Activated naive CD8-positive, alpha-beta T cell (primary cell): ENCODE results near the gene VENTX.

Experiments
- H3K27ac Mint-ChIP-seq: one replicate; pipeline ENCODE4 v1.8.0; 2021; ENCODE audit warnings: mixed read lengths
- H3K27me3 Mint-ChIP-seq: one replicate; pipeline ENCODE4 v1.8.0; 2021; ENCODE audit warnings: mixed read lengths
- H3K36me3 Mint-ChIP-seq: one replicate; pipeline ENCODE4 v1.8.0; 2021; ENCODE audit warnings: mixed read lengths
- H3K4me1 Mint-ChIP-seq: one replicate; pipeline ENCODE4 v1.8.0; 2021; ENCODE audit warnings: low read depth, mixed read lengths
- H3K4me3 Mint-ChIP-seq: one replicate; pipeline ENCODE4 v1.8.0; 2021; ENCODE audit warnings: mild to moderate bottlenecking, mixed read lengths
- H3K9me3 Mint-ChIP-seq: one replicate; pipeline ENCODE4 v1.8.0; 2021; ENCODE audit warnings: low read depth, mixed read lengths

VENTX gene

DNA sequence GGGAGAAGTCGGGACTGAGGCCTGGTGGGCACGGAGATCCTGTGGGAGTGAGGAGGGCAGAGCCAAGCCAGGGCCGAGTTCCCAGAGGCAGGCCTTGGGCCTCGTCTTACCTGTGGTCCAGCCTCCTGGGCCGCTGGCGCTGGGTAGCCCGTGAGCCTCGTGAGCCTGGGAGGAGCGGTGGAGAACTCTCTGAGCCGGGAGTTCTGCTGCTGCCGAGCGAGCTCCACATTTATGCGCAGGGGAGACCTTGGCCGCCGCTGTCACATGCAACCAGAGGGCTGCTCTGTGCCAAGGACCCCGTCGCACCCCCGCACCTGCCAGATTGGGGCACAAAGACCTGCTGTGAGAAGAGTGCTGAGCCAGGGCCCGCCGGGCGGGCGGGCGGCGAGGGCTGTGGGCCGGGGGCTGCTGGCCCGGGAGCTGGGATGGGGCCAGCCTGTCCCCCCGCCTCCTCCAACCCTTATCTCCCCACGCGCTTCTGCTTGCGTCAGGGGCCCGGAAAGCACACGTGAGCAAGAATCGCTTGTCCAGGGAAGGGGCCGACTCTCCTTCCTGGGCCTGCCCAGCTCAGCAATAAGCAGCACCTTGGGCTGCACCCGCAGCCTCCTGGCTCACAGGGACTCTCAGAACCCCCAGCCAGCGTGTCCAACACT lies 10.2 kb downstream of the VENTX start:
- no peak overlapping the region for H3K4me3 Mint-ChIP-seq
- H3K27ac Mint-ChIP-seq: no peak overlapping the region
- H3K4me1 Mint-ChIP-seq: no peaks in the 10 kb centered on the region
- H3K9me3 Mint-ChIP-seq: no peaks in the 10 kb centered on the region
- H3K36me3 Mint-ChIP-seq: no peaks in the 10 kb centered on the region
- peaks cover 3% of the 10 kb centered on the region for H3K27me3 Mint-ChIP-seq

DNA sequence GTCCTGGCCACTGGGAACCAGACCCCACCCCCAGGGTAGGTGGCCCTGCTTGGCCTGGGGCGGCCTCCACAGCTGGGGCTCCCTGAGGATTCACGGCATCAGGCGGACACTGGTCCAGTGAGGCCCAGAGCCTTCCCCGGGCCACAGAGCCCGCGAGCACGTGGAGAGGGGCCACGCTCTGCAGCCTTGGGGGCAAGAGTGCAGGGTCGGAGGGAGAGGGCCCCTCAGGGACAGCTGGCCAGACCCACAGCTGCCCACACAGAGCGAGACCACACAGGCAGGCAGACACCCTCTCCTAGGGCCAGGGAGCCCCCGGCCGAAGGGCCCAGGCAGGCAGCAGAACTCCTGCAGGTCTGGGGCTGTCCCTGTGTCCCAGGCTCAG lies 10.7 kb downstream of the VENTX start:
- Mint-ChIP-seq H3K27ac (no peak overlapping the region), H3K4me1 (no peaks in the 10 kb centered on the region), H3K27me3 (no peaks in the 10 kb centered on the region), H3K9me3 (no peaks in the 10 kb centered on the region), H3K36me3 (no peaks in the 10 kb centered on the region), H3K4me3 (no peak overlapping the region)

DNA sequence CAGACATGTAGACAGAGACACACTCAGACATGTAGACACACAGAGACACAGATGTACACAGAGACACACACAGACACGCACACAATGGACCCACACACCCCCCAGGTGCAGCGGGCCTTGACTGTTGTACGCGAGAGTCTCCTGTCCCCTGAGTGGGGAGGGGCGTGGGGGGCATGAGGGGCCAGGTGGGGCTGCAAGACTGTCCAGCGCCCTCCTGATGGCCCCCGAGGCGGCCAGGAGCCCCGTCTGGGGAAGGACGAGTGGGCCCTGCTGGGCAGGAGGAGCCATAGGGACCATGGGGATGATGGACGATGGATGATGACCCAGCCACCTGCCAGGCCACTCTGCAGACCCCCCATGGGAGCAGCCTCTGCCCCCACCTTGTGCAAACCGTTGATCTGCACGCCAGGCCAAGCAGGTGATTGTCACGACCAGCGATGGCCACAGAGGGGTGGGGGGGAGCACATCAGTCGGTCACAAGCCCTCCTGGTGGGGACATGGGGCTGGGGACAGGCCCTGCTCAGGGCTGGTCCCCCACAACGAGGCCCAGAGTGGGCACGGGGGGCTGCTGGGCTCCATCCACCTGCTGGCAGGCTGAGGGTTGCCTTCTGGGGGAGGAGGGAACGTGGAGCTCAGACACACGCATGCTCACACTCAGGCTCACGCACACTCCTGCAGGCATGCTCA lies 11.6 kb downstream of the VENTX start:
- Mint-ChIP-seq H3K9me3 (no peaks in the 10 kb centered on the region), H3K27me3 (no peaks in the 10 kb centered on the region), H3K36me3 (no peaks in the 10 kb centered on the region)

DNA sequence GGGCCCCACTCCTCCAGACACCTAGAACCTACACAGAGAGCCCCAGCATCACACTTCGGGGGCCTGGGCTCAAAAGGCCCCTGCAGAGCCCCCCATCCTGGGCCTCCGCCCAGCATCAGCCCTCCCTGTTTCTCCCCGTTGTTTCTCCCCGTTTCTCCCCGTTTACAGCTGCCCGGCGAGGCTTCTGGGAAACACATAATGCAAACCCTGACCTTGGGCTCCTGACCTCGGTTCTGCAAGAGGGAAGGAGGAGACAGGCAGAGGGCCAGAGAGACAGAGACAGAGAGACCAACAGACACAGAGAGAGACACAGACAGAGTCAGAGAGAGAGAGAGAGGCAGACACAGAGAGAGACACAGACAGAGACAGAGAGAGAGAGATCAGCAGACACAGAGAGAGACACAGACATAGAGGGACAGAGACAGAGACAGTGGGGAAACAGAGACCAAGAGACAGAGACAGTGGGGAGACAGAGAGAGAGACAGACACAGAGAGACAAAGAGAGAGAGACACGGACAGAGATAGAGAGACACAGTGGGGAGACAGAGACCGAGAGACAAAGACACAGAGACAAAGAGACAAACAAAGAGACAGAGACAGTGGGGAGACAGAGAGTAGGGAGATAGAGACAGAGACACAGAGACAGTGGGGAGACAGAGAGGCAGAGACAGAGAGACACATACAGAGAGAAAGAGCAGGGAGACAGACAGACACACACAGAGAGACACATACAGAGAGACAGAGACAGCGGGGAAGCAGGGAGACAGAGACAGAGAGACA lies 12.5 kb downstream of the VENTX start:
- H3K27ac Mint-ChIP-seq: no peak overlapping the region
- no peak overlapping the region for H3K4me3 Mint-ChIP-seq
- H3K4me1 Mint-ChIP-seq: no peaks in the 10 kb centered on the region
- no peaks in the 10 kb centered on the region for H3K27me3 Mint-ChIP-seq
- no peaks in the 10 kb centered on the region for H3K36me3 Mint-ChIP-seq
- no peaks in the 10 kb centered on the region for H3K9me3 Mint-ChIP-seq

More for the DNA sequence above, 11.6 kb downstream of the VENTX start:
- no peak overlapping the region for H3K4me3 Mint-ChIP-seq
- no peaks in the 10 kb centered on the region for H3K4me1 Mint-ChIP-seq
- no peak overlapping the region for H3K27ac Mint-ChIP-seq

DNA sequence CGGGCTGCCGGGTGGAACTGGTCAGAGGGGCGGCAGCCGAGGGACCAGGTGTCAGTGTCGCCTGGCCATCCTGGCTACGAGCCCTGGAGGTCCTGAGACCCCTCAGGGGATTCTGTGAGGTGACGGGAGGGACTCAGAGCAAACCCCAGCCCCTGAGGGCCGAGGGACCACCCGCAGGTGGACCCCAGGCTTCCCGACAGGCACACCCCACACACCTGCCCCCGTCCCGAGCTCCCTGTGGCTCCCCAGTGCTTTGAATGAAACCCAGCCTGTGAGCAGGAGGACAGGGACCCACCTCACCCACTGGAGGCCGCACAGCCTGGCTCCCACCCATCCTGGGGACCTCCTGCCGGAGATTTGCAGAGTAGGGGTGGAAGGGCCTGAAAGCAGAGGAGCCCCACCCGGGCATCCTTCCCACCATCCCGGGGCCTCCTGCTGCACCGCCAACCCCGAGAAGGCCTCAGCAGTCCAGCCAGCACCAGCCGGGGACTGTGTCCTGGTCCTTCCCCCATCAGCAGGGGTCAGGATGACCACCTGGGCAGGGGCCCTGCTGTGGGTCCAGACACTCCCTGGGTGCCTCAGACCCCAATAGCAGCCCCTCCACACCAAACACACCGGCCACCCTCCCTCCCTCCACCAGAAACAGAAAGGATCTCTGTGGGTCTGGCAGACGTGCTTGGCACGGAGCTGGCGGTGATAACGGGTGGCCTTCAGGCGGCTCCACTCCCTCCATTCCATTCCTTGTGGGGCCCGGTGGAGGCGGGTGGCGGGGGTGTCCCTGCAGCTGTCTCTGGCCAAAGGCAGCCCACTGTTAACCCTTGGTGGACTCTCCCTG lies 13.9 kb downstream of the VENTX start:
- Mint-ChIP-seq H3K36me3 (no peaks in the 10 kb centered on the region), H3K9me3 (no peaks in the 10 kb centered on the region), H3K27me3 (no peaks in the 10 kb centered on the region), H3K4me3 (no peak overlapping the region), H3K27ac (no peak overlapping the region), H3K4me1 (no peaks in the 10 kb centered on the region)

DNA sequence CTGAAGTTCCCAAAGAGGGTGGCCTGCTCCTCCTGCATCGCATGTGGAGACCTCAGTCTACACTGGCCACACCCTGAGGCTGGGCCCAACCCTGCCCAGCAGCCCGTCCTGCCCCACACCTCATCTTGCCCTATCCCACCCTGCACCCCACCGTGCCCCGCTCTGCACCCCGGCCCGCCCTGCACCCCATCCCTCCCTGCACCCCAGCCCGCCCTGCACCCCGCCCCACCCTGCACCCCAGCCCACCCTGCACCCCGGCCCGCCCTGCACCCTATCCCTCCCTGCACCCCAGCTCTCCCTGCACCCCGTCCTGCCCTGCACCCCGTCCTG lies 14.5 kb downstream of the VENTX start:
- Mint-ChIP-seq H3K4me3 (no peak overlapping the region), H3K27ac (no peak overlapping the region), H3K4me1 (peaks cover 4% of the 10 kb centered on the region), H3K9me3 (no peaks in the 10 kb centered on the region), H3K27me3 (no peaks in the 10 kb centered on the region), H3K36me3 (no peaks in the 10 kb centered on the region)

DNA sequence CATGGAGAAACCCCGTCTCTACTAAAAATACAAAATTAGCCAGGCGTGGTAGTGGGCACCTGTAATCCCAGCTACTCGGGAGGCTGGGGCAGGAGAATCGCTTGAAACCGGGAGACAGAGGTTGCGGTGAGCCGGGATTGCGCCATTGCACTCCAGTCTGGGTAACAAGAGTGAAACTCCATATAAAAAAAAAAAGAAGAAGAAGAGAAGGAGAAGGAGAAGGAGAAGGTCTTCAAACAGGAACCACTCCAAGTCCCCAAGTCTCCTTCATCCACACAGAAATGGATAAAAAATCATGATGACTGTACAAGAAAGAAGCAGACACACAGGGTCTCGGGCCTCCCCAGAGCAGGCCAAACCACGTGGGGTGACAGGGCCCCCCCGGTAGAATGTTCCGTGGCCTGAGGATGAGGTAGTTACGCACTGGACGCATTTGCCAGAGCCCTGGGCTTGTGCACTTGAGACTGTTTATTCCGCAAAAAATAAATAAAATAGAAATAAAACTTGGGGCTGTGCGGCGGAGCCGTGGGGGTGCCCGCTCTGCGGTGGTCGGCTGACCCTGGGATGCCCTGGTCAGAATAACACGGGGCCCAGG lies 15.8 kb downstream of the VENTX start:
- peaks cover 11% of the 10 kb centered on the region for H3K4me1 Mint-ChIP-seq
- H3K36me3 Mint-ChIP-seq: no peaks in the 10 kb centered on the region
- H3K4me3 Mint-ChIP-seq: no peak overlapping the region
- H3K27me3 Mint-ChIP-seq: no peaks in the 10 kb centered on the region
- no peaks in the 10 kb centered on the region for H3K9me3 Mint-ChIP-seq
- no peak overlapping the region for H3K27ac Mint-ChIP-seq

DNA sequence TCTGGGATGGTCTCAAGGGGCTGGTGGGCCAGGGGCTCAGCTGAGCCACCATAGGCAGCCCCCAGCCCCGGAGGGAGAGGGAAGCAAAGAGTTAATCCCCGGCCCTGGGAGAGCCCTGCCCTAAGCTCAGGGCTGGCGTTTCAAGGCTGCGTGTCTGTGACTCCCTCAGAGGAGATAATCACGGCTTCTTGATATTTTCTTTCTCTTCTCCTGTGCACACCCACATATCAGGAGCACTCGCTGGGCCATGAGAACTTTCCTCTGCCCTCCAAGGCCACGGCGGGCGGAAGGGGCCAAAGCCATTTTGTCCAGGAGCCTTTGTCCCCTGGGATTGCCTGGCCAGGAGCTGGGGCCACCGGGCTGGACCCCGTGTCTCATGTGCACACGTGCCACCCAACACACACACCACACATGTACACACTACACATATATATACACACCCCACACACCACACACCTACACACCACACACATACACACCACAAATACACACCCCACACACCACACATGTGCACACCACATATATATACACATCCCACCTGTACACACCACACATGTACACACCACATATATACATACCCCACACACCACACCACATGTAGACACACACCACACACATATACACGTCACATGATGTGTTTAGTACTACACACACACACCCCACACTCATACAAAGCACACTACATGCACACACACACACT lies 16.9 kb downstream of the VENTX start:
- Mint-ChIP-seq H3K27me3 (no peaks in the 10 kb centered on the region), H3K4me3 (no peak overlapping the region), H3K4me1 (peaks cover 18% of the 10 kb centered on the region), H3K9me3 (no peaks in the 10 kb centered on the region), H3K27ac (peak overlapping the region; percentile 13), H3K36me3 (no peaks in the 10 kb centered on the region)

DNA sequence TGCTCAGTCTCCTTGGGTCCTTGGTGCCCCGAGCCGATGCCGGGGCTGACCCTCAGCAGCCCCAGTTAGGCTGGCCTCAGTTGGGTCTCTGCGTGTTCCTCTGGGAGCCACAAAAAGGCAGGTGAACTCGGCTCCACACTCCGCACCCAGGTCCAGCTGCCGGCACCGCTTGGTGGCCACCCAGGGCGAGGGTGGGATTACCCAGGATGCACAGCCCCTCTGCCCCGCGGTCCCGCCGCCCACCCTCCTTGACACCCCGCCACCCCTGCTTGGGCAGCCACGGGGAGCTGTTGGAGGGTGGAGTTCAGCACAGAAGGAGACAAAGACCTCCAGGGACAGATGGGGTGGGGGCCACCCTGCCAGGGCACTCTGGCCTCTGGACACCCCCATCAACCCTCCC lies 17.7 kb downstream of the VENTX start:
- Mint-ChIP-seq H3K9me3 (no peaks in the 10 kb centered on the region), H3K4me3 (no peak overlapping the region), H3K27me3 (no peaks in the 10 kb centered on the region), H3K36me3 (no peaks in the 10 kb centered on the region), H3K4me1 (peaks cover 24% of the 10 kb centered on the region), H3K27ac (no peak overlapping the region)

DNA sequence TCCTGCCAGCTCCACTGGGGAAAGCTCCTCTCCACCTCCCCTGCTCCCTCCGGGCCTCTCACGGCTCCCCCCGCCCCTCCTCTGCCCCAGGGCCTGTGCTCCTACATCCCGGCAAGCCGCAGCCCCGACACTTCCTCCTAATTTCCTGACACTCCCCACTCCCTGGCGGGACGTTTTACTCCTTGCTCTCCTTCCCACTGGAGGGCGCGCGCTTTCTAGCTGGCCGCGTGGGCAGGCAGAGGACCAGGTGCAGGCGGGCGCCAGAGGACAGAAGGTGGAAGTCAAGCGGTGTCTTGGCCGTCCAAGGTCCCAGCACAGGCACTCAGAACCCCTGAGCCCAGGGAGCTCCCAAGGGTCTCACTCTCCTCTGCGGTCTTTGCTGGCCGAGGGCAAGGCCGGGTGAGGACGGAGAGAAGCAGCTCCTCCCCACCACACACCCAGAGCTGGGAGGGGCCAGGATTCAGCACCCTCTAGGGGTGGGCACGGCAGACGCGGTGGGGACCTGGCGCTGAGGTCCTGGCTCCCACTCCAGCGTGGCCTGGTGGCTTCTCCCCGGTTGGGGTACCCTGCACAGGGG lies 19.9 kb downstream of the VENTX start:
- peak overlapping the region; percentile 72 for H3K27ac Mint-ChIP-seq
- H3K4me1 Mint-ChIP-seq: peaks cover 36% of the 10 kb centered on the region
- no peaks in the 10 kb centered on the region for H3K36me3 Mint-ChIP-seq
- H3K27me3 Mint-ChIP-seq: no peaks in the 10 kb centered on the region
- H3K9me3 Mint-ChIP-seq: no peaks in the 10 kb centered on the region
- H3K4me3 Mint-ChIP-seq: peak overlapping the region; percentile 44

DNA sequence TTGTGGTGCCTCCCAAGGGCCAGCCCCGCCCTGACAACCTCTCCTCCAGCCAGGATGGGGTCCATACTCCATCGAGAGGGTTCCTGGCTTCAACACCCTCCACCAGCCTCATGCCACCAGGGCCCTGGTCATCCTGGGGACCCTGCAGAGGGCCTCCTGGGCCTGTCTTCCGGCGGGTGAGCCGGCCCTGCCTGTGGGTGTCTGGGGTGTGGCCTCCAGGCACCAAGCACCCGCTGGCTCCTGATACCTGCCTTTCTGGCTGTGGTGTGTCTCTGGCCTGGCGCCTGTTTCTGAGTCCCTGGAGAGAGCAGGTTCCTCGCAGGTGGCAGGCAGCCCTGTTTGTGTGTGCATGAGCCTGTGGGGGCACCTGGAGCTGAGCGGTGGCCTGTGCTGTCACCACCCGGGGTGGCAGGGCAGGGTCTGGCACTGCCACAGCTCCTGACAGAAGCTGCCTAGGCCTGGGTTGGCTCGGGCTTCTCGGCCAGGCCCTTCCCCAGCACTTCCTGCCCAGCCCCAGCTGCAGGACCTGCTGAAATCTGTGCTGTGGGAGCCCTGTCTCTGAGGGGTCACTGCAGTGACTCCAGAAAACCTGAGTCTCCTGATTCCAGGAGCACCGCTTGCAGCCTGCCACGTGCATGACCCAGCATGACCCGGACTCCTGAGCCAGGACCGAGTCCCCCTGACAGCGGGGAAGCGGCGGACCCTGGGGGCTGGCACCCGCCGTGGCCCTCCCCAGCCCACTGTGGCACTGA lies 20.6 kb downstream of the VENTX start:
- Mint-ChIP-seq H3K4me1 (peaks cover 43% of the 10 kb centered on the region), H3K36me3 (no peaks in the 10 kb centered on the region), H3K4me3 (no peak overlapping the region), H3K27ac (peak overlapping the region; percentile 68), H3K9me3 (no peaks in the 10 kb centered on the region), H3K27me3 (no peaks in the 10 kb centered on the region)

DNA sequence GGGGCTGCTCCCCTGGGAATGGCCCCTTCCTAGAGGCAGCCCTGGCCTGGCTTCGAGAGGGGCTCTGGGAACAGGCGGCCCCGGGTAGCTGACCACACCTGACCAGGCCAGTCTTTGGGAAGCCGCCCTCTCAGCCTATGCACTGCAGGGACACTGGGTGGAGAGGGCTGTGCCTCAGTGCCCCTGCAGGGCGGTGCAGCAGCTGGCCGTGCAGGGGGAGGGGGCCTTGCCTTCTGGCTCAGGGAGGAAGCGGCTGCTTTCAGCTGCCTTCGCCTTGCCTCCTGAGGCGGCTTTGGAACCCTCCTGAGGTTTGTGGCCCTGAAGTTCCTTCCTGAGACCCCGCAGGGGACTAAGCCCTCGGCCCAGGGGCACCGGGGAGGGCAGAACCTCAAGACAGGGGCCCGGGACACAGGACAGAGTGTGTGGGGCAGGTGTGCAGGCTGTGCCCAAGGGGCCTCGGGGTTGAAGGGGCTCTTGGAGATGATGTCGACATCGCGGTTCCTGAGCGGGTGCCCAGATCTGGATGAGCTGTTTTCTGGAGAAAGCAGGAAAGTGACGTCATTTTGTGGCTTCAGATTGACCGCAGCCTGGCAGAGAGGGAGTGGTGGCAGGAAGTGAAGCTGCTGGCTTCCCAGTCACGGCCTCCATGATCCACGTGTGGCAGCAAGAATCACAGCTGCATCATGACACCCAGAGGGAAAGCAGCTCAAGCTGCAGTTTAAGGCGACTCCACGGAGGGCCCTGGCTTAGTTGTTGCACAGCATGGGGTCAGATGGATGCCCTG lies 21.4 kb downstream of the VENTX start:
- Mint-ChIP-seq H3K4me3 (peak overlapping the region; percentile 80), H3K4me1 (peaks cover 49% of the 10 kb centered on the region), H3K36me3 (no peaks in the 10 kb centered on the region), H3K27ac (peak overlapping the region; percentile 87), H3K9me3 (no peaks in the 10 kb centered on the region), H3K27me3 (no peaks in the 10 kb centered on the region)

DNA sequence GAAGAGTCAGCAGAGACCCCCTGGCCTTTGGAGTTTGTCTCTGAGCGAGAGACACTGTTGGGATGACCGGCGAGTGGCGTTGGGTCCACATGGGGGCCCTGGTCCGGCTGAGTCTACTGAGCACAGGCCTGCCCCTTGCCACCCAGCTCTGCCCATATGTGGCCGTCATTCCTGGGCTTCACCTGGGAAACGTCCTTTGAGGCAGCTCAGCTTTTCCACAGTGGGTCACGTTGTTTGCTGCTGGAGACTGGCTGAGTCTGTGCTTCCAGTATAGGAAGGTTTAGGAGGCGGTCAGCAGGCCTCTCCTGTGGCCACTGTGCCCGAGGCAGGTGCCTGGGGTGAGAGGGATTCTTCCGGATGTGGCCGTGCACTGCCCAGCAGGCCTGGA lies 21.9 kb downstream of the VENTX start:
- Mint-ChIP-seq H3K27ac (peak overlapping the region; percentile 87), H3K9me3 (no peaks in the 10 kb centered on the region), H3K27me3 (no peaks in the 10 kb centered on the region), H3K36me3 (no peaks in the 10 kb centered on the region), H3K4me3 (peak overlapping the region; percentile 80), H3K4me1 (peaks cover 54% of the 10 kb centered on the region)
